OCI-LY3 (cell line): Measurements from ENCODE around the gene CRIM1.

Source experiments
- H2AFZ ChIP-seq: fragments of 200-600, 300-600 bp; shearing (Covaris generic); 2 replicates; pipeline ENCODE4 v1.6.0; 2014; ENCODE audit warnings: antibody characterized with exemption, low read depth, low read length
- H3K27ac ChIP-seq: fragments of 200-600, 300-600 bp; sonication (generic); 2 replicates; pipeline ENCODE4 v1.5.1; 2014; ENCODE audit warnings: mild to moderate bottlenecking, low read length, moderate library complexity, mixed read lengths
- H3K27me3 ChIP-seq: fragments of 200-600, 300-600 bp; sonication (generic); 2 replicates; pipeline ENCODE4 v1.6.1; 2014; ENCODE audit warnings: low read depth, low read length, mixed read lengths
- H3K36me3 ChIP-seq: fragments of 200-600, 300-600 bp; sonication (generic); replicated peaks from 2 replicates; pipeline ENCODE3; 2014; ENCODE audit warnings: low read depth, low read length, mixed read lengths
- H3K4me1 ChIP-seq: fragments of 300-600, 200-600 bp; sonication (generic); 2 replicates; pipeline ENCODE4 v1.6.1; 2014; ENCODE audit warnings: low read length, mixed read lengths
- H3K4me2 ChIP-seq: fragments of 200-600, 300-600 bp; sonication (generic); 2 replicates; pipeline ENCODE4 v1.6.1; 2014; ENCODE audit warnings: low read length, mixed read lengths
- H3K4me3 ChIP-seq: fragments of 300-600, 200-600 bp; sonication (generic); 2 replicates; pipeline ENCODE4 v1.5.1; 2014; ENCODE audit warnings: antibody characterized with exemption, mild to moderate bottlenecking, low read length, moderate library complexity
- H3K79me2 ChIP-seq: fragments of 300-600, 200-600 bp; shearing (Covaris generic); 2 replicates; pipeline ENCODE4 v1.6.1; 2014; ENCODE audit warnings: mild to moderate bottlenecking, low read length, mixed read lengths
- H3K9ac ChIP-seq: fragments of 300-600, 200-600 bp; shearing (Covaris generic); 2 replicates; pipeline ENCODE4 v1.6.0; 2014; ENCODE audit warnings: mild to moderate bottlenecking, low read length, moderate library complexity
- H3K9me3 ChIP-seq: fragments of 200-600, 300-600 bp; shearing (Covaris generic); 2 replicates; pipeline ENCODE4 v1.6.1; 2014; ENCODE audit warnings: low read length, mixed read lengths; ENCODE audit not compliant: insufficient read depth
- H4K20me1 ChIP-seq: fragments of 200-600, 300-600 bp; sonication (generic); 2 replicates; pipeline ENCODE4 v1.6.1; 2016; ENCODE audit warnings: low read length, mixed read lengths; ENCODE audit not compliant: insufficient read depth
- CTCF ChIP-seq: fragments of 200-600, 300-600 bp; sonication (generic); IDR thresholded peaks from 2 replicates; pipeline ENCODE4 v1.5.1; 2014; ENCODE audit warnings: antibody characterized with exemption, low read length, low read depth
- EZH2phosphoT487 ChIP-seq: fragments of 200-600 bp; shearing (Covaris generic); IDR thresholded peaks from 2 replicates; pipeline ENCODE4 v1.6.1; 2018; ENCODE audit warnings: antibody characterized with exemption, mixed run types, low read depth

CRIM1 gene

GRCh38 chr2:36561237-36561944 lies 205.8 kb downstream of the CRIM1 start:
- Histone ChIP-seq H3K79me2 (no peaks in the 10 kb centered on the region), H3K36me3 (peaks cover 4% of the 10 kb centered on the region), H3K27ac (no peak overlapping the region), H4K20me1 (no peaks in the 10 kb centered on the region), H3K9me3 (no peaks in the 10 kb centered on the region), H3K27me3 (no peaks in the 10 kb centered on the region), H2AFZ (no peak overlapping the region), H3K4me1 (no peaks in the 10 kb centered on the region), H3K9ac (no peak overlapping the region), H3K4me2 (no peak overlapping the region), H3K4me3 (no peak overlapping the region)
- no peak for TF ChIP-seq CTCF
- no peak for TF ChIP-seq EZH2phosphoT487

- Histone ChIP-seq H3K4me1 (no peaks in the 10 kb centered on the region), H3K79me2 (no peaks in the 10 kb centered on the region), H3K27ac (no peak overlapping the region), H3K36me3 (peaks cover 9% of the 10 kb centered on the region), H3K27me3 (no peaks in the 10 kb centered on the region), H4K20me1 (no peaks in the 10 kb centered on the region), H3K9ac (no peak overlapping the region), H3K4me3 (no peak overlapping the region), H2AFZ (no peak overlapping the region), H3K4me2 (no peak overlapping the region), H3K9me3 (no peaks in the 10 kb centered on the region)
- TF ChIP-seq EZH2phosphoT487, result no peak
- no peak for TF ChIP-seq CTCF
These were observed 206.7 kb downstream of the CRIM1 start for GRCh38 chr2:36562240-36562639.

- Histone ChIP-seq H2AFZ (no peak overlapping the region), H3K4me1 (no peaks in the 10 kb centered on the region), H3K27me3 (no peaks in the 10 kb centered on the region), H4K20me1 (no peaks in the 10 kb centered on the region), H3K9ac (no peak overlapping the region), H3K9me3 (no peaks in the 10 kb centered on the region), H3K4me3 (no peak overlapping the region), H3K79me2 (no peaks in the 10 kb centered on the region), H3K27ac (no peak overlapping the region), H3K36me3 (peaks cover 9% of the 10 kb centered on the region), H3K4me2 (no peak overlapping the region)
- TF ChIP-seq EZH2phosphoT487, result no peak
These were observed 207.5 kb downstream of the CRIM1 start for GRCh38 chr2:36562973-36563532.

- Histone ChIP-seq H3K9me3 (no peaks in the 10 kb centered on the region), H3K4me2 (no peak overlapping the region), H3K79me2 (no peaks in the 10 kb centered on the region), H3K4me1 (no peaks in the 10 kb centered on the region), H3K9ac (no peak overlapping the region), H3K4me3 (no peak overlapping the region), H2AFZ (no peak overlapping the region), H3K36me3 (peaks cover 17% of the 10 kb centered on the region), H4K20me1 (no peaks in the 10 kb centered on the region), H3K27me3 (no peaks in the 10 kb centered on the region), H3K27ac (no peak overlapping the region)
- TF ChIP-seq EZH2phosphoT487, result no peak
- no peak for TF ChIP-seq CTCF
These were observed 208.9 kb downstream of the CRIM1 start for GRCh38 chr2:36564377-36564930.
